Panc1 (cell line): Measurements from ENCODE around the gene ECEL1. TPM values are rescaled to one million over a fixed set of nuclear protein-coding genes. Genes with fewer than 3 reads are reported as not detected.

Experiments used
- ATAC-seq: fragments of 200-7000 bp; cut with Tn5 transposase; 2 replicates; pipeline ENCODE4 v1.9.1; 2020; ENCODE audit warnings: mild to moderate bottlenecking, moderate library complexity
- BruUV-seq: library from RNA; stranded (reverse); fragments of 400-500 nt; replicated peaks from 2 replicates; lab custom pipeline; 2021; lab: Mats Ljungman, UMichigan
- CTCF ChIA-PET: fragments of 300-600 bp; sonication (Branson Sonifier 250); formaldehyde crosslinking; loops from one replicate; lab custom pipeline; 2022; ENCODE audit warnings: antibody characterized with exemption; lab: Charles Lee
- POLR2A ChIA-PET: fragments of 300-600 bp; sonication (Branson Sonifier 250); formaldehyde crosslinking; loops from one replicate; lab custom pipeline; 2022; ENCODE audit warnings: antibody characterized with exemption; lab: Charles Lee
- DNase-seq: peaks from one replicate; pipeline ENCODE4 v3.0.0-alpha.2; 2010; ENCODE audit warnings: low read depth, low spot score
- H3K27ac ChIP-seq: 2 replicates; pipeline ENCODE4 v1.5.1; 2011; ENCODE audit warnings: mild to moderate bottlenecking, low read length, inconsistent platforms
- H3K27me3 ChIP-seq: fragments of 200-500 bp; sonication (Bioruptor generic); 2 replicates; pipeline ENCODE4 v1.6.0; 2014; ENCODE audit warnings: low read length, inconsistent platforms; ENCODE audit not compliant: control insufficient read depth, insufficient read depth
- H3K36me3 ChIP-seq: fragments of 200-500 bp; sonication (Bioruptor generic); 2 replicates; pipeline ENCODE4 v1.5.1; 2014; ENCODE audit warnings: inconsistent platforms, mild to moderate bottlenecking, low read length, moderate library complexity; ENCODE audit not compliant: control insufficient read depth, insufficient read depth
- H3K4me1 ChIP-seq: 2 replicates; pipeline ENCODE4 v1.5.1; 2011; ENCODE audit warnings: inconsistent platforms, mild to moderate bottlenecking, low read length, moderate library complexity; ENCODE audit not compliant: control insufficient read depth, insufficient read depth
- H3K4me3 ChIP-seq, 2 experiments: 2 replicates each; pipeline ENCODE4 v1.5.1; 2011 to 2012; ENCODE audit warnings: low read depth in 2 of 2, low read length in 2 of 2, mild to moderate bottlenecking in 2 of 2, inconsistent platforms in 1 of 2, moderate library complexity in 1 of 2
- H3K9me3 ChIP-seq: fragments of 200-500 bp; sonication (Bioruptor generic); 2 replicates; pipeline ENCODE4 v1.5.1; 2014; ENCODE audit warnings: low read depth, mild to moderate bottlenecking, inconsistent platforms, low read length, moderate library complexity; ENCODE audit not compliant: control insufficient read depth, insufficient read depth
- POLR2AphosphoS5 ChIP-seq: IDR thresholded peaks from 2 replicates; pipeline ENCODE4 v1.6.1; 2012; ENCODE audit warnings: mild to moderate bottlenecking, low read depth, low read length, moderate library complexity
- SIN3A ChIP-seq: IDR thresholded peaks from 2 replicates; pipeline ENCODE4 v1.6.1; 2012; ENCODE audit warnings: low read depth, mild to moderate bottlenecking, low read length, moderate library complexity, borderline replicate concordance; ENCODE audit not compliant: insufficient read depth
- TCF7L2 ChIP-seq: IDR thresholded peaks from 2 replicates; pipeline ENCODE4 v1.6.1; 2011; ENCODE audit warnings: mild to moderate bottlenecking, low read depth, low read length, inconsistent platforms
- in situ Hi-C: cut with HindIII; loops from 2 replicates; pipeline ENCODE4 v1.10.0; 2016; ENCODE audit warnings: low sequenced_read_pairs, low pct_unique_long_range_greater_than_20kb
- intact Hi-C: fragments of 100-400 bp; cut with micrococcal nuclease; formaldehyde crosslinking; loops from one replicate; pipeline ENCODE4 v1.10.0; 2022; ENCODE audit not compliant: unreplicated experiment
- total RNA-seq: library from RNA; stranded (reverse); gene quantifications from one replicate; pipeline ENCODE4 v1.2.1, GENCODE V29; 2021; ENCODE audit not compliant: unreplicated experiment
- TF ChIP-seq, protein P1 (sequence below): fragments of 450-650 bp; IDR thresholded peaks from 2 replicates; pipeline ENCODE4 v1.5.1; 2017; ENCODE audit warnings: mild to moderate bottlenecking
- TF ChIP-seq, protein P2 (sequence below), 2 experiments: IDR thresholded peaks; 2 replicates each; pipeline ENCODE4 v1.6.1; 2011 to 2012; ENCODE audit warnings: low read depth in 2 of 2, control low read depth in 1 of 2, low read length in 1 of 2, mild to moderate bottlenecking in 1 of 2, moderate library complexity in 1 of 2; ENCODE audit not compliant: insufficient read depth in 1 of 2

Gene ECEL1
- total RNA-seq, 1 experiment from 2014 or later: 2.9 TPM

DNA sequence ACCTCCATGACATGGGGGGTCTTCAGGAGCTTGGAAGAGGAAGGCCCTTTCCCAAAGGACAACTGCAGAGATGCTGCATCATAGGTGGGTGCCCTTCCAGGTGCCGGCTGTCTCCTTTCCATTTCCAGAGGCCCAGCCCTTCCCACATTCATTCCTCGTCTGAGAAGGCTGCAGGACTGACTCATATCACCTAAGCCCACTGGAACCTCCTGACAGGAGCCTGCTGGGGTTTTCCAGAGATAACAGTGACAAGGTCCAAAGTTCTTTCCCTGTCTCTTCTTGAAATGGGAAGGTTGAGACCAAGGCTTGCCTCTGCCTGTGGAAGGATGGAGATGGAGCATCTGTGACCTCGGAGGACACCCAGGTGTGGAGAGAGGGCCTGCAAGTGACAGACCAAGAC, 28.9 kb upstream of the ECEL1 start:
- no peaks in the 10 kb centered on the region for H3K36me3 ChIP-seq
- no peaks in the 10 kb centered on the region for H3K27me3 ChIP-seq
- no peaks in the 10 kb centered on the region for H3K9me3 ChIP-seq
- no peak overlapping the region for H3K27ac ChIP-seq
- TF ChIP-seq, protein P1, sequence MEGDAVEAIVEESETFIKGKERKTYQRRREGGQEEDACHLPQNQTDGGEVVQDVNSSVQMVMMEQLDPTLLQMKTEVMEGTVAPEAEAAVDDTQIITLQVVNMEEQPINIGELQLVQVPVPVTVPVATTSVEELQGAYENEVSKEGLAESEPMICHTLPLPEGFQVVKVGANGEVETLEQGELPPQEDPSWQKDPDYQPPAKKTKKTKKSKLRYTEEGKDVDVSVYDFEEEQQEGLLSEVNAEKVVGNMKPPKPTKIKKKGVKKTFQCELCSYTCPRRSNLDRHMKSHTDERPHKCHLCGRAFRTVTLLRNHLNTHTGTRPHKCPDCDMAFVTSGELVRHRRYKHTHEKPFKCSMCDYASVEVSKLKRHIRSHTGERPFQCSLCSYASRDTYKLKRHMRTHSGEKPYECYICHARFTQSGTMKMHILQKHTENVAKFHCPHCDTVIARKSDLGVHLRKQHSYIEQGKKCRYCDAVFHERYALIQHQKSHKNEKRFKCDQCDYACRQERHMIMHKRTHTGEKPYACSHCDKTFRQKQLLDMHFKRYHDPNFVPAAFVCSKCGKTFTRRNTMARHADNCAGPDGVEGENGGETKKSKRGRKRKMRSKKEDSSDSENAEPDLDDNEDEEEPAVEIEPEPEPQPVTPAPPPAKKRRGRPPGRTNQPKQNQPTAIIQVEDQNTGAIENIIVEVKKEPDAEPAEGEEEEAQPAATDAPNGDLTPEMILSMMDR: no peak
- TF ChIP-seq POLR2AphosphoS5 (no peak), TCF7L2 (no peak), SIN3A (no peak)
- TF ChIP-seq, protein P2, sequence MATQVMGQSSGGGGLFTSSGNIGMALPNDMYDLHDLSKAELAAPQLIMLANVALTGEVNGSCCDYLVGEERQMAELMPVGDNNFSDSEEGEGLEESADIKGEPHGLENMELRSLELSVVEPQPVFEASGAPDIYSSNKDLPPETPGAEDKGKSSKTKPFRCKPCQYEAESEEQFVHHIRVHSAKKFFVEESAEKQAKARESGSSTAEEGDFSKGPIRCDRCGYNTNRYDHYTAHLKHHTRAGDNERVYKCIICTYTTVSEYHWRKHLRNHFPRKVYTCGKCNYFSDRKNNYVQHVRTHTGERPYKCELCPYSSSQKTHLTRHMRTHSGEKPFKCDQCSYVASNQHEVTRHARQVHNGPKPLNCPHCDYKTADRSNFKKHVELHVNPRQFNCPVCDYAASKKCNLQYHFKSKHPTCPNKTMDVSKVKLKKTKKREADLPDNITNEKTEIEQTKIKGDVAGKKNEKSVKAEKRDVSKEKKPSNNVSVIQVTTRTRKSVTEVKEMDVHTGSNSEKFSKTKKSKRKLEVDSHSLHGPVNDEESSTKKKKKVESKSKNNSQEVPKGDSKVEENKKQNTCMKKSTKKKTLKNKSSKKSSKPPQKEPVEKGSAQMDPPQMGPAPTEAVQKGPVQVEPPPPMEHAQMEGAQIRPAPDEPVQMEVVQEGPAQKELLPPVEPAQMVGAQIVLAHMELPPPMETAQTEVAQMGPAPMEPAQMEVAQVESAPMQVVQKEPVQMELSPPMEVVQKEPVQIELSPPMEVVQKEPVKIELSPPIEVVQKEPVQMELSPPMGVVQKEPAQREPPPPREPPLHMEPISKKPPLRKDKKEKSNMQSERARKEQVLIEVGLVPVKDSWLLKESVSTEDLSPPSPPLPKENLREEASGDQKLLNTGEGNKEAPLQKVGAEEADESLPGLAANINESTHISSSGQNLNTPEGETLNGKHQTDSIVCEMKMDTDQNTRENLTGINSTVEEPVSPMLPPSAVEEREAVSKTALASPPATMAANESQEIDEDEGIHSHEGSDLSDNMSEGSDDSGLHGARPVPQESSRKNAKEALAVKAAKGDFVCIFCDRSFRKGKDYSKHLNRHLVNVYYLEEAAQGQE (IDR thresholded peaks at IDR 0.05; ENCODE audit: insufficient read depth in 1 of 2, low read depth in 2 of 2, low read length in 1 of 2): no peak
- intact Hi-C loops (no loop called here), in situ Hi-C loops (no loop called here)
- CTCF ChIA-PET: no interaction called here
- no peak overlapping the region for H3K4me3 ChIP-seq
- DNase-seq: no peak
- no peaks in the 10 kb centered on the region for H3K4me1 ChIP-seq
- no TSS peak for BruUV-seq
- no peak for ATAC-seq
- POLR2A ChIA-PET: interaction anchor here (0.7 kb wide), 1 partner anchor 587 kb away, joined by 4 read pairs; no protein-coding TSS in a partner anchor

DNA sequence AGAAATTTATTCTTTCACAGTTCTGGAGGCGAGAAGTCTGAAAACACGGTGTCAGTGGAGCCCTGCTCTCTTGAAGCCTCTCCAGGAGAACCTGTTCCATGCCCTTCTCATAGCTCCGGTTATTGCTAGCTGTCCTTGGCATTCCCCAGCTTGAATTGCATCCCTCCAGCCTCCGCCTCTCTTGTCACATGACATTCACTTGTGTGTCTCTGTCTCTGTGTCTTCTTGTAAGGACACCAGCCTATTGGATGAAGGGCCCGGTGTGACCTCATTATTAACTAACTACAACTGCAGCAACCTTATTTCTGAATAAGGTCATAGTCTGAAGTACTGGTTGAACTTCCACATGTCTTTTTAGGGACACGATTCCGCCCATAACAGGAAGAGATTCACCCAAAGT, 28.0 kb upstream of the ECEL1 start:
- in situ Hi-C loops (no loop called here), intact Hi-C loops (no loop called here)
- DNase-seq (no peak), ATAC-seq (no peak)
- no TSS peak for BruUV-seq
- Histone ChIP-seq H3K9me3 (no peaks in the 10 kb centered on the region), H3K27me3 (no peaks in the 10 kb centered on the region), H3K36me3 (no peaks in the 10 kb centered on the region), H3K4me3 (no peak overlapping the region), H3K4me1 (no peaks in the 10 kb centered on the region), H3K27ac (no peak overlapping the region)
- TF ChIP-seq SIN3A (no peak), POLR2AphosphoS5 (no peak), TCF7L2 (no peak)
- TF ChIP-seq, protein P1: no peak
- TF ChIP-seq, protein P2 (IDR thresholded peaks at IDR 0.05; ENCODE audit: insufficient read depth in 1 of 2, low read depth in 2 of 2, low read length in 1 of 2): no peak
- CTCF ChIA-PET: interaction anchor here (1.1 kb wide), 1 partner anchor 8 kb away, joined by 3 read pairs; no protein-coding TSS in a partner anchor
- POLR2A ChIA-PET: no interaction called here
